PC-3 (cell line): ENCODE measurements around the gene MYO18A. TPM values are rescaled to one million over a fixed set of nuclear protein-coding genes. Genes with fewer than 3 reads are reported as not detected.

ENCODE experiments used
- ATAC-seq: fragments of 200-7000 bp; cut with Tn5 transposase; 2 replicates; pipeline ENCODE4 v1.9.1; 2020; ENCODE audit warnings: mild to moderate bottlenecking, moderate library complexity
- BruUV-seq: library from RNA; stranded (reverse); fragments of 400-500 nt; replicated peaks from 2 replicates; lab custom pipeline; 2021; lab: Mats Ljungman, UMichigan
- CTCF ChIA-PET: fragments of 300-600 bp; sonication (Branson Sonifier 250); formaldehyde crosslinking; loops from one replicate; lab custom pipeline; 2022; ENCODE audit warnings: antibody characterized with exemption; lab: Charles Lee
- POLR2A ChIA-PET: fragments of 300-600 bp; sonication (Branson Sonifier 250); formaldehyde crosslinking; loops from one replicate; lab custom pipeline; 2022; ENCODE audit warnings: antibody characterized with exemption; ENCODE audit not compliant: unreplicated experiment; lab: Charles Lee
- DNase-seq: peaks from one replicate; pipeline ENCODE4 v3.0.0-alpha.2; 2015
- H2AFZ ChIP-seq: fragments of 300-600 bp; sonication (generic); 2 replicates; pipeline ENCODE4 v1.6.0; 2016; ENCODE audit warnings: antibody characterized with exemption, low read length
- H3F3A ChIP-seq: fragments of 300-600 bp; sonication (generic); one replicate; pipeline ENCODE4 v1.6.0; 2017; ENCODE audit warnings: antibody characterized with exemption, low read length, control low read depth, mild to moderate bottlenecking; ENCODE audit not compliant: unreplicated experiment
- H3K27ac ChIP-seq: fragments of 300-600 bp; sonication (generic); 2 replicates; pipeline ENCODE4 v1.5.1; 2016; ENCODE audit warnings: mild to moderate bottlenecking, low read length
- H3K27me3 ChIP-seq: fragments of 300-600 bp; sonication (generic); 2 replicates; pipeline ENCODE4 v1.6.1; 2016; ENCODE audit warnings: low read length, mixed read lengths
- H3K36me3 ChIP-seq: fragments of 300-600 bp; sonication (generic); 2 replicates; pipeline ENCODE4 v1.6.1; 2016; ENCODE audit warnings: low read depth, mixed run types, low read length, mixed read lengths
- H3K4me1 ChIP-seq: fragments of 300-600 bp; sonication (generic); 2 replicates; pipeline ENCODE4 v1.5.1; 2016; ENCODE audit warnings: low read length; ENCODE audit not compliant: insufficient read depth
- H3K4me2 ChIP-seq: fragments of 300-600 bp; sonication (generic); 2 replicates; pipeline ENCODE4 v1.6.0; 2016; ENCODE audit warnings: low read length
- H3K4me3 ChIP-seq: fragments of 300-600 bp; sonication (generic); 2 replicates; pipeline ENCODE4 v1.5.1; 2016; ENCODE audit warnings: mild to moderate bottlenecking, low read length, mixed read lengths
- H3K79me2 ChIP-seq: fragments of 300-600 bp; sonication (generic); 2 replicates; pipeline ENCODE4 v1.6.1; 2017; ENCODE audit warnings: low read length, mixed read lengths
- H3K9ac ChIP-seq: fragments of 300-600 bp; sonication (generic); 2 replicates; pipeline ENCODE4 v1.6.0; 2016; ENCODE audit warnings: mild to moderate bottlenecking, low read length
- H3K9me2 ChIP-seq: fragments of 300-600 bp; sonication (generic); replicated peaks from 2 replicates; pipeline ENCODE4 v1.6.1; 2016; ENCODE audit warnings: mixed run types, low read length, mixed read lengths
- H3K9me3 ChIP-seq: fragments of 300-600 bp; sonication (generic); 2 replicates; pipeline ENCODE4 v1.6.1; 2016; ENCODE audit warnings: low read length, mixed read lengths
- H4K20me1 ChIP-seq: fragments of 300-600 bp; sonication (generic); 2 replicates; pipeline ENCODE4 v1.6.1; 2016; ENCODE audit warnings: low read length, mixed read lengths
- EZH2 ChIP-seq: fragments of 300-600 bp; sonication (generic); IDR thresholded peaks from one replicate; pipeline ENCODE4 v1.6.1; 2017; ENCODE audit warnings: antibody characterized with exemption, mild to moderate bottlenecking, low read length; ENCODE audit not compliant: unreplicated experiment
- EZH2phosphoT487 ChIP-seq: fragments of 300-600 bp; sonication (generic); IDR thresholded peaks from 2 replicates; pipeline ENCODE4 v1.6.1; 2018; ENCODE audit warnings: mild to moderate bottlenecking, antibody characterized with exemption, low read length, borderline replicate concordance
- intact Hi-C: fragments of 100-400 bp; cut with micrococcal nuclease; formaldehyde crosslinking; loops from 2 replicates; pipeline ENCODE4 v1.9.0; 2023
- total RNA-seq: library from RNA; depleted of rRNA; stranded (reverse); fragments of >200 nt; gene quantifications from 2 replicates; pipeline ENCODE4 v1.2.3, GENCODE V29; 2014
- TF ChIP-seq, protein P1 (sequence below): fragments of 300-600 bp; sonication (generic); conservative IDR thresholded peaks from 2 replicates; pipeline ENCODE4 v1.5.1; 2017; ENCODE audit warnings: antibody characterized with exemption, low read depth, mild to moderate bottlenecking, low read length

The MYO18A gene
- total RNA-seq, 1 experiment from 2014 or later: 28.0 TPM

DNA sequence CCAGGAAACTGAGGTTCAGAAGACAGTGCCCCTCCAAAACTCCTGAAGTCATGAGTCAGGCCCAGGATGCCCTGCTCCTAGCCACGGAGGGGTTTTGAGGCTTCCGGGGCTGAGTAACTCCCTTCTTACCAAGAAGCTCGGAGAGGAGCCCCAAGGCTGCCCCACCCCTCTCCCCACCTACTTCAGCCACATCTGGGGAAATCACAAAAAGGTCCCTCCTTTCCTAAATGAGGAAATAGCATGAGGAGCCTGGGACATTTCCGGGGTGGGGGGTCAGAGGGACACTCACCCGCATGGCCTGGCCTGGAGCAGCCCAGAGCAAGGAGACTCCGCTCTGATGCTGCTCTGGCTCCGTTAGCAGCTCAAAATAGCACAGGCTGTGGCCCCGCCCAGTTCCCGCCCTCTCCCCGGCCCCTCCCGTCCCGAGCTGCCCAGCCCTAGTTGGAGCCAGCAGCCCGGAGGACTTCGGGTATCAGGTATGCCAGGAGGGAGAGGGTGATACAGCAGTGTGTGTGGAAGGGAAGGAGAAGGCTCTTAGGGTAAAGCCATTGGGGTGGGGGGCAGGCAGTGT lies 40.1 kb downstream of the MYO18A start:
- no peaks in the 10 kb centered on the region for H4K20me1 ChIP-seq
- H3K36me3 ChIP-seq: no peaks in the 10 kb centered on the region
- TF ChIP-seq EZH2phosphoT487: no peak
- TF ChIP-seq EZH2: no peak
- TF ChIP-seq, protein P1, sequence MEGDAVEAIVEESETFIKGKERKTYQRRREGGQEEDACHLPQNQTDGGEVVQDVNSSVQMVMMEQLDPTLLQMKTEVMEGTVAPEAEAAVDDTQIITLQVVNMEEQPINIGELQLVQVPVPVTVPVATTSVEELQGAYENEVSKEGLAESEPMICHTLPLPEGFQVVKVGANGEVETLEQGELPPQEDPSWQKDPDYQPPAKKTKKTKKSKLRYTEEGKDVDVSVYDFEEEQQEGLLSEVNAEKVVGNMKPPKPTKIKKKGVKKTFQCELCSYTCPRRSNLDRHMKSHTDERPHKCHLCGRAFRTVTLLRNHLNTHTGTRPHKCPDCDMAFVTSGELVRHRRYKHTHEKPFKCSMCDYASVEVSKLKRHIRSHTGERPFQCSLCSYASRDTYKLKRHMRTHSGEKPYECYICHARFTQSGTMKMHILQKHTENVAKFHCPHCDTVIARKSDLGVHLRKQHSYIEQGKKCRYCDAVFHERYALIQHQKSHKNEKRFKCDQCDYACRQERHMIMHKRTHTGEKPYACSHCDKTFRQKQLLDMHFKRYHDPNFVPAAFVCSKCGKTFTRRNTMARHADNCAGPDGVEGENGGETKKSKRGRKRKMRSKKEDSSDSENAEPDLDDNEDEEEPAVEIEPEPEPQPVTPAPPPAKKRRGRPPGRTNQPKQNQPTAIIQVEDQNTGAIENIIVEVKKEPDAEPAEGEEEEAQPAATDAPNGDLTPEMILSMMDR: no peak
- ATAC-seq (peak; percentile 66), DNase-seq (peak; percentile 15)
- H3K9me2 ChIP-seq: no peaks in the 10 kb centered on the region
- ChIA-PET CTCF (interaction anchor here (0.8 kb wide), 1 partner anchor 16 kb away, joined by 5 read pairs; no protein-coding TSS in a partner anchor), POLR2A (interaction anchor here (0.7 kb wide), 1 partner anchor 487 kb away, joined by 7 read pairs; no protein-coding TSS in a partner anchor)
- no peaks in the 10 kb centered on the region for H3K9me3 ChIP-seq
- no peak overlapping the region for H2AFZ ChIP-seq
- no peaks in the 10 kb centered on the region for H3K79me2 ChIP-seq
- no peak overlapping the region for H3K9ac ChIP-seq
- H3K4me2 ChIP-seq: no peak overlapping the region
- no peaks in the 10 kb centered on the region for H3F3A ChIP-seq
- no peak overlapping the region for H3K4me3 ChIP-seq
- no peaks in the 10 kb centered on the region for H3K27me3 ChIP-seq
- peaks cover 23% of the 10 kb centered on the region for H3K4me1 ChIP-seq
- no peak overlapping the region for H3K27ac ChIP-seq
- intact Hi-C loops: no loop called here
- no TSS peak for BruUV-seq

DNA sequence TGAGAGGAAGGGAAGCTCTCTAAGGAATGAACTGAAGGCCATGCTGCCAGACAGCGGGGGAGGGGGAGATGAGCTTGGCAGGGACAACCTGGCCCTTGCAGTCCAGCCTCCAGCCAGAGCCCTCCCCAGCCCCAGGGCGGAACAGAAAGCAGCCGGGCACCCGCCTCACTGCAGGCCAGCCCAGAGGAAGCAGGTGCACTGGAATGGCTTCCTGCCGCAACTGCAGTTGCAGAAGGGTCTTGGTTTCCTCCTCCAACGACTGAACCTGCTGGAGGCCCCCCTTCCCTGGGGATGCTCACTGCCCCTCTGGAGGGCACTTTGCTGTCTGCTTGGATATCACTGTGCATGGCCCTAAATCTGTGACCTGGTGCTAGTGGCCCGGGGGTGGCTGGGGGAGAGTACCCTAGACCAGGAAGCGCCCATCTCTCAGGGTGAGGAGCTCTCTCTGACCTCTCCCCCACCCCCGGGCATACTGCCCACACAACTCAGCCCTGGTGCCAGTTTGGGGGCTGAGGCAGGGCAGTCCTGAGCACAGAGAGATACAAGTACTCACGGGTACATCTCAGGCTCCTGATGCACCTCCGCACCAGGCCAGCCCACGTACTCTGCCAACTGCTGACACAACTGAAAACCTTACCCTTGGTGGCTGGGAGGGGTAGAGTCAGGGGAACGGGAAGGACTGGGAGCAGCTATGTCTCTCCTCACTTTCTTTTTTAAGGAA lies 41.1 kb downstream of the MYO18A start:
- Histone ChIP-seq H3K9me2 (no peaks in the 10 kb centered on the region), H3K27me3 (no peaks in the 10 kb centered on the region), H3K27ac (no peak overlapping the region), H3K36me3 (no peaks in the 10 kb centered on the region), H3K9ac (no peak overlapping the region), H3K4me1 (peaks cover 23% of the 10 kb centered on the region), H3K9me3 (no peaks in the 10 kb centered on the region), H3K4me3 (no peak overlapping the region), H3F3A (no peaks in the 10 kb centered on the region), H3K79me2 (no peaks in the 10 kb centered on the region), H2AFZ (no peak overlapping the region), H4K20me1 (no peaks in the 10 kb centered on the region), H3K4me2 (no peak overlapping the region)
- no TSS peak for BruUV-seq
- ChIA-PET CTCF (no interaction called here), POLR2A (no interaction called here)
- ATAC-seq (no peak), DNase-seq (no peak)
- intact Hi-C loops: no loop called here
- TF ChIP-seq, protein P1: no peak
- no peak for TF ChIP-seq EZH2phosphoT487
- no peak for TF ChIP-seq EZH2
